ENCODE measurements around the gene CSTB. TPM values are rescaled to one million over a fixed set of nuclear protein-coding genes. Genes with fewer than 3 reads are reported as not detected.

CSTB gene
- total and polyA plus RNA-seq, 8 donors = 0.58 to 403 (median 25.5) TPM

GRCh38 chr21:43728467-43729390 lies 47.4 kb downstream of the CSTB start:
- no peaks in the 10 kb centered on the region for H3K27me3 ChIP-seq
- no peaks in the 10 kb centered on the region for H3K9me3 ChIP-seq
- peaks cover 55 to 94% (median 80%) of the 10 kb centered on the region in 4 donors for H3K4me1 ChIP-seq
- DNase-seq = peak; percentile 92 to 97
- WGBS, 5 donors = 11 to 22% (median 18%) methylated on average over 30 to 59 of the region's 59 CpGs
- H3K27ac ChIP-seq = peak overlapping the region; percentile 63 to 90 (median 87)
- intact Hi-C loops (cut with DNase I; ENCODE audit: low total_unique reads) = no loop called here
- H3K36me3 ChIP-seq = peaks cover 6 to 7% (median 6%) of the 10 kb centered on the region in 4 donors
- TF ChIP-seq POLR2AphosphoS5 (IDR thresholded peaks at IDR 0.05) (peak; percentile 80 to 96 (median 94)), EP300 (IDR thresholded peaks at IDR 0.05) (no peak), POLR2A (IDR thresholded peaks at IDR 0.05) (no peak), CTCF (IDR thresholded peaks at IDR 0.05) (peak in 2 of 7 experiments; percentile 38 to 45)
- H3K4me3 ChIP-seq = peak overlapping the region; percentile 43 to 50 (median 46)

- Histone ChIP-seq H3K4me3 (peak overlapping the region; percentile 43 to 50 (median 46)), H3K9me3 (no peaks in the 10 kb centered on the region), H3K27me3 (no peaks in the 10 kb centered on the region), H3K36me3 (peaks cover 9 to 13% (median 11%) of the 10 kb centered on the region in 4 donors), H3K4me1 (peaks cover 49 to 94% (median 73%) of the 10 kb centered on the region in 4 donors), H3K27ac (peak overlapping the region; percentile 63 to 90 (median 87))
- DNase-seq = no peak
- WGBS, 5 donors = 8 to 30% (median 18%) methylated on average over 6 to 7 of the region's 7 CpGs
- TF ChIP-seq EP300 (IDR thresholded peaks at IDR 0.05) (no peak), CTCF (IDR thresholded peaks at IDR 0.05) (no peak), POLR2A (IDR thresholded peaks at IDR 0.05) (no peak), POLR2AphosphoS5 (IDR thresholded peaks at IDR 0.05) (no peak)
- intact Hi-C loops (cut with DNase I; ENCODE audit: low total_unique reads) = no loop called here
These were observed 48.0 kb downstream of the CSTB start for GRCh38 chr21:43728154-43728466.

- DNase-seq = peak; percentile 42 to 70
- Histone ChIP-seq H3K27me3 (no peaks in the 10 kb centered on the region), H3K36me3 (peaks cover 9 to 13% (median 11%) of the 10 kb centered on the region in 4 donors), H3K4me1 (peaks cover 47 to 91% (median 69%) of the 10 kb centered on the region in 4 donors), H3K27ac (peak overlapping the region; percentile 63 to 90 (median 87)), H3K4me3 (peak overlapping the region; percentile 43 to 50 (median 46)), H3K9me3 (no peaks in the 10 kb centered on the region)
- no peak for TF ChIP-seq POLR2AphosphoS5 (IDR thresholded peaks at IDR 0.05)
- no peak for TF ChIP-seq EP300 (IDR thresholded peaks at IDR 0.05)
- no peak for TF ChIP-seq CTCF (IDR thresholded peaks at IDR 0.05)
- TF ChIP-seq POLR2A (IDR thresholded peaks at IDR 0.05) = no peak
- 30 to 50% (median 38%) methylated on average over 5 to 10 of the region's 10 CpGs for WGBS, 5 donors
- intact Hi-C loops (cut with DNase I; ENCODE audit: low total_unique reads) = no loop called here
These were observed 48.5 kb downstream of the CSTB start for GRCh38 chr21:43727519-43728153.

- Histone ChIP-seq H3K4me3 (peak overlapping the region in 2 of 4 donors; percentile 43 to 50), H3K27me3 (no peaks in the 10 kb centered on the region), H3K27ac (peak overlapping the region; percentile 63 to 90 (median 87)), H3K4me1 (peaks cover 47 to 90% (median 69%) of the 10 kb centered on the region in 4 donors), H3K36me3 (peaks cover 9 to 13% (median 11%) of the 10 kb centered on the region in 4 donors), H3K9me3 (no peaks in the 10 kb centered on the region)
- intact Hi-C loops (cut with DNase I; ENCODE audit: low total_unique reads) = no loop called here
- TF ChIP-seq CTCF (IDR thresholded peaks at IDR 0.05) (no peak), POLR2AphosphoS5 (IDR thresholded peaks at IDR 0.05) (no peak), POLR2A (IDR thresholded peaks at IDR 0.05) (peak in 1 of 4 donors; percentile 42), EP300 (IDR thresholded peaks at IDR 0.05) (no peak)
- DNase-seq = no peak
- 35 to 55% (median 44%) methylated on average over 17 to 21 of the region's 21 CpGs for WGBS, 5 donors
These were observed 49.2 kb downstream of the CSTB start for GRCh38 chr21:43726686-43727518.

Measured in stomach (tissue), 9 donors.